B cell (primary cell): ENCODE data around the gene HOXD4. TPM values are rescaled to one million over a fixed set of nuclear protein-coding genes. Genes with fewer than 3 reads are reported as not detected.
A peak's percentile ranks its signal among the peaks of the same experiment; 100 is the strongest.

Source experiments
- ATAC-seq: fragments of 200-7000 bp; cut with Tn5 transposase; one replicate; pipeline ENCODE4 v1.10.0; 2021; ENCODE audit warnings: low read depth, mild to moderate bottlenecking, moderate number of reproducible peaks, moderate library complexity
- CTCF ChIA-PET: fragments of 350-600 bp; sonication (Branson Sonifier 250); formaldehyde crosslinking; loops from one replicate; lab custom pipeline; 2021; ENCODE audit warnings: antibody characterized with exemption, inconsistent platforms; lab: Charles Lee
- POLR2A ChIA-PET: fragments of 350-600 bp; sonication (Branson Sonifier 250); formaldehyde crosslinking; loops from one replicate; lab custom pipeline; 2021; ENCODE audit warnings: antibody characterized with exemption; lab: Charles Lee
- DNase-seq: peaks from one replicate; pipeline ENCODE4 v3.0.0; 2013
- H2AFZ ChIP-seq: 2 replicates; pipeline ENCODE4 v1.6.1; 2012; ENCODE audit warnings: mild to moderate bottlenecking, low read depth, low read length; ENCODE audit not compliant: insufficient read depth, poor library complexity, severe bottlenecking
- H3K27ac ChIP-seq, 2 donors: 1 replicate in 1 of 2; 2 replicates in 1 of 2; pipeline ENCODE4 v1.5.1; 2012 to 2013; ENCODE audit warnings: low read length in 2 of 2, mild to moderate bottlenecking in 2 of 2, moderate library complexity in 1 of 2
- H3K27me3 ChIP-seq, 4 experiments: fragments of 200-600 bp in 1 of 4; sonication (generic) in 1 of 4; replicated peaks in 1 of 4; 1 replicate in 2 of 4; 2 replicates in 2 of 4; pipeline versions ENCODE4 v1.6.1 to v1.7.0; 2013 to 2016; ENCODE audit warnings: low read length in 3 of 4, mild to moderate bottlenecking in 2 of 4, mixed read lengths in 1 of 4, moderate library complexity in 1 of 4; ENCODE audit not compliant: insufficient read depth in 4 of 4, control insufficient read depth in 3 of 4; ENCODE audit errors: control extremely low read depth in 1 of 4
- H3K36me3 ChIP-seq, 2 experiments: replicated peaks in 1 of 2; 1 replicate in 1 of 2; 2 replicates in 1 of 2; pipeline versions ENCODE4 v1.6.1 to v1.7.1; 2013; ENCODE audit warnings: low read length in 1 of 2; ENCODE audit not compliant: insufficient read depth in 2 of 2, control insufficient read depth in 1 of 2; ENCODE audit errors: control extremely low read depth in 1 of 2, extremely low read depth in 1 of 2
- H3K4me1 ChIP-seq, 2 donors: fragments of 200-600 bp in 1 of 2; sonication (generic) in 1 of 2; 1 replicate in 1 of 2; 2 replicates in 1 of 2; pipeline versions ENCODE4 v1.5.1 to v1.6.1; 2013 to 2017; ENCODE audit warnings: low read length in 2 of 2; ENCODE audit not compliant: control insufficient read depth in 2 of 2, insufficient read depth in 2 of 2
- H3K4me2 ChIP-seq: replicated peaks from 2 replicates; pipeline ENCODE3; 2012; ENCODE audit warnings: mild to moderate bottlenecking, low read depth, low read length; ENCODE audit not compliant: poor library complexity, severe bottlenecking
- H3K4me3 ChIP-seq, 5 experiments: fragments of 200-600 bp in 1 of 5; sonication (generic) in 1 of 5; 1 replicate in 3 of 5; 2 replicates in 2 of 5; pipeline versions ENCODE4 v1.5.1 to v1.7.0; 2011 to 2016; ENCODE audit warnings: low read length in 4 of 5, mild to moderate bottlenecking in 4 of 5, low read depth in 2 of 5, control low read depth in 1 of 5, moderate library complexity in 1 of 5; ENCODE audit not compliant: insufficient read depth in 1 of 5; ENCODE audit errors: control extremely low read depth in 1 of 5, extremely low read depth in 1 of 5
- H3K79me2 ChIP-seq: fragments of 200-600 bp; sonication (generic); one replicate; pipeline ENCODE4 v1.6.0; 2016; ENCODE audit warnings: low read length; ENCODE audit not compliant: control insufficient read depth, insufficient read depth
- H3K9ac ChIP-seq: fragments of 200-600 bp; sonication (generic); 2 replicates; pipeline ENCODE4 v1.6.1; 2017; ENCODE audit warnings: mild to moderate bottlenecking, low read length, moderate library complexity
- H3K9me3 ChIP-seq, 3 donors: one replicate each; pipeline versions ENCODE4 v1.6.1 to v1.7.1; 2013; ENCODE audit warnings: low read length in 2 of 3; ENCODE audit not compliant: control insufficient read depth in 2 of 3, insufficient read depth in 1 of 3; ENCODE audit errors: control extremely low read depth in 1 of 3
- H4K20me1 ChIP-seq: 2 replicates; pipeline ENCODE4 v1.6.0; 2012; ENCODE audit warnings: mild to moderate bottlenecking, low read length; ENCODE audit not compliant: insufficient read depth, control insufficient read depth, poor library complexity, severe bottlenecking
- H3K27ac Mint-ChIP-seq: one replicate; pipeline ENCODE4 v1.8.0; 2021; ENCODE audit warnings: mixed read lengths
- H3K27me3 Mint-ChIP-seq: one replicate; pipeline ENCODE4 v1.8.0; 2021; ENCODE audit warnings: mixed read lengths
- H3K4me1 Mint-ChIP-seq: one replicate; pipeline ENCODE4 v1.8.0; 2021; ENCODE audit warnings: mixed read lengths
- H3K4me3 Mint-ChIP-seq: one replicate; pipeline ENCODE4 v1.8.0; 2021; ENCODE audit warnings: mixed read lengths
- H3K9me3 Mint-ChIP-seq: one replicate; pipeline ENCODE4 v1.8.0; 2022; ENCODE audit warnings: mixed read lengths; ENCODE audit not compliant: insufficient read depth
- CTCF ChIP-seq: fragments of 200-600 bp; IDR thresholded peaks from one replicate; pipeline ENCODE4 v1.8.0; 2022; ENCODE audit warnings: antibody characterized with exemption, mild to moderate bottlenecking
- EZH2 ChIP-seq: IDR thresholded peaks from 2 replicates; pipeline ENCODE4 v1.6.1; 2012; ENCODE audit warnings: borderline replicate concordance, low read depth, mild to moderate bottlenecking, moderate library complexity, low read length; ENCODE audit not compliant: insufficient read depth, poor library complexity, severe bottlenecking
- WGBS: methylation state at CpG from one replicate; pipeline ENCODE4 v1.1.5; 2013; ENCODE audit warnings: missing lambda C conversion rate; ENCODE audit not compliant: insufficient coverage; 5-methylcytosine and 5-hydroxymethylcytosine counted together
- intact Hi-C: fragments of 100-400 bp; cut with micrococcal nuclease; formaldehyde crosslinking; loops from one replicate; pipeline ENCODE4 v1.10.0; 2022
- polyA plus RNA-seq: library from polyadenylated mRNA; depleted of rRNA; stranded (reverse); fragments of >200 nt; gene quantifications from 2 replicates; pipeline ENCODE4 v1.2.3, GENCODE V29; 2012
- total RNA-seq, 2 donors: library from RNA; stranded (reverse); fragments of 120-200 nt in 1 of 2; gene quantifications; 1 replicate in 1 of 2; 2 replicates in 1 of 2; pipeline versions ENCODE4 v1.2.3 to v1.2.4, GENCODE V29; 2013 to 2022

The HOXD4 gene
- total and polyA plus RNA-seq, 2 donors (not counting 1 experiment from before 2014, with no cell fraction given), result not detected

- ATAC-seq (no peak), DNase-seq (peak; percentile 14)
- Mint-ChIP-seq H3K4me1 (peaks cover 24% of the 10 kb centered on the region), H3K9me3 (no peaks in the 10 kb centered on the region), H3K27ac (no peak overlapping the region), H3K4me3 (peak overlapping the region; percentile 90), H3K27me3 (peaks cover 68% of the 10 kb centered on the region)
- Histone ChIP-seq H3K4me2 (peak overlapping the region; percentile 88), H3K9ac (peak overlapping the region; percentile 48), H3K4me3 (peak overlapping the region in 4 of 5 experiments; percentile 22 to 51 (median 40)), H3K36me3 (no peaks in the 10 kb centered on the region), H3K27me3 (peaks cover 0 to 53% (median 44%) of the 10 kb centered on the region in 4 experiments), H4K20me1 (no peaks in the 10 kb centered on the region), H2AFZ (peak overlapping the region; percentile 50), H3K4me1 (peaks cover 20 to 28% of the 10 kb centered on the region in 2 donors), H3K9me3 (no peaks in the 10 kb centered on the region), H3K27ac (no peak overlapping the region), H3K79me2 (no peaks in the 10 kb centered on the region)
- WGBS, result 5% methylated on average over 11 of the region's 13 CpGs
- ChIA-PET CTCF (interaction anchor here (1.3 kb wide), 1 partner anchor 56 kb away, joined by 3 read pairs; no protein-coding TSS in a partner anchor), POLR2A (no interaction called here)
- intact Hi-C loops, result no loop called here
- no peak for TF ChIP-seq EZH2
- no peak for TF ChIP-seq CTCF
Observed at GRCh38 chr2:176187200-176187898, 36.0 kb downstream of the HOXD4 start.
